Activated gamma-delta T cell treated with Interleukin-2 at 50 U/mL for 16 hours (primary cell): Measurements from ENCODE around the gene CD300A.

Source experiments
- DNase-seq: peaks from one replicate; pipeline ENCODE4 v3.0.0-alpha.2; 2020

Gene CD300A

DNA sequence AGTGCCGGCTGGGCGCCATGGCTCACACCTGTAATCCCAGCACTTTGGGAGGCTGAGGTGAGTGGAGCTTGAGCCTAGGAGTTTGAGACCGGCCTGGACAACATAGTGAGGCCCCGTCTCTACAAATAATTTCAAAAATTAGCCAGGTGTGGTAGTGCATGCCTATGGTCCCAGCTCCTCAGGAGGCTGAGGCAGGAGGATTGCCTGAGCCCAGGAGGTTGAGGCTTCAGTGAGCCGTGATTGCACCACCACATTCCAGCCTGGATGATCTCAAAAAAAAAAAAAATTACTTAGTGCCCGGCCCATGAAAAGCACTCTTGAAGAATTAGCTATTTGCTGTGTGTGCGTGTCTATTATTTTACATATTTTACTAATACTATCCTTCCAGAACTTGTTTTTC, 24.9 kb upstream of the CD300A start:
- no peak for DNase-seq

DNA sequence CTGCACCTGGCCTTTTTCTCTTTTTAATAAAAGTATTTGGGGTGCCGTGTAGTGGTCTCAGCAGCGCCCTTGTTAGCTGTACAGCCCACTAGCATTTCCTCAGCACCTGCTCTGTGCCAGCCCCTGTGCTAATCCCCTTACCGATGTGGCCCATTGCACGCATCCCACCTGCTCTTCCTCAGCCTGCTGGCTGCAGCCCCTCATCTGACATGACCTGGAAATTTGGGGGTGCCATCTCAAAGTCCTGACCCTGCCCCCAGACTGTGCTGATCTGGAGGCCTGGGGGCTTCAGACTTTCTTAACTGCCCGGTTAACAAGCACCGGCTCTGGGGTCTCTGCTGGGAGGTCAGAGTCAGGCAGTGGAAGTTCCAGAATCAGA, 24.2 kb upstream of the CD300A start:
- DNase-seq = no peak

DNA sequence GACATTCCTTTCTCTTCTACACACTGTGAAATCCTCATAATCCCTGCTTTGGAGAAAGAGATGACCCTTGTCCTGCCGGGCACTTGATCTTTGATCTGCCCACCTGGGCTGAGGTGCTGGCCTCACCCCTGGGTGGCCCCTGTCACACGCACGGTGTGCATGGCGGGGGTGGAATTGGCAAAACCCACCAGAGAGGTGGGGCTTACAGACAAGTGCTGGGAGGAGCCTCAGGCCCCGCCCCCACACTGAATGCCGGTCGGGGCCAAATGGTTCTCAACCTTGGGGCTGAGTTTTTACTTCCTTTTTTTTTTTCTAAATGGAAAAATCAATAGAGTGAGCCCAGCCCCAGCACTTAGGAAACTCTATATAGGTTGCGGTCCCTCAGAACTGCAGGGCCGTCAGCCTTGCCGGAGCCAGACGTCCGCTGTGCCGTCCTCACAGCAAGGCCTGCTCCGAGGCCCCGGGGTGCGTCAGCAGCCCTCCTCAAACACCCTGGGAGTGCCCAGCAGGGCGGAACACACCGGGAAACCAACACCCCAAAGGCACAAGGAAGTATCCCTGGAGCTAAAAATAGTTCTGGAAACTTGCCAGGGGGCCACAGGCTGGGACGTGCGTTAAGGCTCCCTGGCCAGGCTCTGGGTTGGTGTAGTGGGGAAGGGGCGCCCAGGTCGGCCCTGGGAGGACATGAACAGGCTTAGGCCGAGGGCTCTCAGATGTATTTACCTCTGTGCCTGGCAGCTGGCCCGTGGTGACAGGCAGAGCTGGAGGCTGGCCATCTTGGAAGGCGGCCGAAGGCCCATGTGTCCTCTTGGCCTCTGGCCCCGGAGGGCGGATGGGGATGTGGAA, 23.5 kb upstream of the CD300A start:
- DNase-seq = no peak

DNA sequence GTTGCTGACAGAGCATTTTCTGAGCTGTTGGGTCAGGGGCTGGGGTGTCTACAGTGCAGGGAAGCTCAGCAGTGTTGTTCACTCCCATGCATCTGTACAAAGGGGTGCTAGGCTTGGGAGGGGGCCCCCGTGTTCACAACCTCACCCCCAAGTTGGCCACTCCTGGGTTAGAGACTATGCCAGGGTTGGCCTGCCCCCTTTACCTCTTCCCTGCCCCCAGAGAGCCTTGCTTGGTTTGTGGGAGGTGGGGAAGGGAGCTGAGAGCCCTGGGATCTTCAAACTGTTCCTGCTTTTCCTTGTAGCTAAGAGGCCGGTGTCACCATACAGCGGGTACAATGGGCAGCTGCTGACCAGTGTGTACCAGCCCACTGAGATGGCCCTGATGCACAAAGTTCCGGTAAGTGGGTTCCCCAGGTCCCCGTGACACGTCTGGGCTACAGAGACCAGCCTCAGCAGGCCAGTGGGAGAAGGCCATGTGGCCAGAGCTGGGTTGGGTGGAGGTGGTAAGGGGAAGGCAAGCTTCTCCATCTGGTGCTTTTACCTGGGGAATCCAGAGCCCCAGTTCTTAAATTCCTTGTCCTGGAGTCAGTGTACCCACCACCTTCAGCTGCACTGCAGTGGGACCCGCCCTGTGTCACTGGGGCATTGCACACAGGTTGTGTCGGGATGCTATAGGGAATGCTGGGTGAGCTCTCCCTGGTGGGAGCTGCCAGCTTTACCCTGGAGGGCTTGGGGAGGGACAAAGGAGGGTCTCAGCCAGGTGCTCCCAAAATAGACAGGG, 22.7 kb upstream of the CD300A start:
- no peak for DNase-seq

DNA sequence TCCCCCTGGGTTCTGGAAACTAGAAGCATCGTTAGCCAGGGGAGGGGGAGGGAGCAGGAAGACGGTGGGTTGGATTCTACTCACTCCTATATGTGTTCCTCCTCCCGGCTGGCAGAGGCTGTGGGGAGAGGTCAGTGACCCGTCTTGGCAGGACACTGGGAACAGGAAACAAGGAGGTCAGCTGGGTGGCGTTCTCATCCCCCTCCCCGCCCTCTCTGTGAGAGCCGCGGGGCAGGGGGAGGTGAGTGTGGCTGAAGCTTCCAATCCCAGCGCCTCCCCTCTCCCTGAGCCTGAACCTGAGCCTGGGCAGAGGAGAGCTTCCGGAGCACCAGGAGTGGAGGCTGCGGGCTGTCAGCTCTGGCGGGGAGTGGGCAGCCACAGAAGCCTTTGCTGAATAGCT, 22.0 kb upstream of the CD300A start:
- no peak for DNase-seq

DNA sequence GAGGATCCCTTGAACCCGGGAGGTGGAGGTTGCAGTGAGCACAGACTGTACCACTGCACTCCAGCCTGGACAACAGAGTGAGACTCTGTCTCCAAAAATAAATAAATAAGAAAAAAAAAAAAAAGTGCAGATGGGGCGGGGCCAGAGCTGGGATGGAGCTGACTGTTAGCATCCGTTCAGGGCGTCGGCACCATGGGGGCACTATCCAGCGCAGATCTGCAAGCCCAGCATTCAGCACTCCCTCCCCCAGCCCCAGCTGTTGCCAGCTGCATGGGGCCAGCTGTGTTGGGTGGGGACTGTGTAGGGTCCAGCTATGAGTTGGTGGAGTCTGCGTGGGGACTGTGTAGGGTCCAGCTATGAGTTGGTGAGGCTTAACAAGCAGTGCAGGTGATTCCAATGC, 21.3 kb upstream of the CD300A start:
- DNase-seq = no peak

DNA sequence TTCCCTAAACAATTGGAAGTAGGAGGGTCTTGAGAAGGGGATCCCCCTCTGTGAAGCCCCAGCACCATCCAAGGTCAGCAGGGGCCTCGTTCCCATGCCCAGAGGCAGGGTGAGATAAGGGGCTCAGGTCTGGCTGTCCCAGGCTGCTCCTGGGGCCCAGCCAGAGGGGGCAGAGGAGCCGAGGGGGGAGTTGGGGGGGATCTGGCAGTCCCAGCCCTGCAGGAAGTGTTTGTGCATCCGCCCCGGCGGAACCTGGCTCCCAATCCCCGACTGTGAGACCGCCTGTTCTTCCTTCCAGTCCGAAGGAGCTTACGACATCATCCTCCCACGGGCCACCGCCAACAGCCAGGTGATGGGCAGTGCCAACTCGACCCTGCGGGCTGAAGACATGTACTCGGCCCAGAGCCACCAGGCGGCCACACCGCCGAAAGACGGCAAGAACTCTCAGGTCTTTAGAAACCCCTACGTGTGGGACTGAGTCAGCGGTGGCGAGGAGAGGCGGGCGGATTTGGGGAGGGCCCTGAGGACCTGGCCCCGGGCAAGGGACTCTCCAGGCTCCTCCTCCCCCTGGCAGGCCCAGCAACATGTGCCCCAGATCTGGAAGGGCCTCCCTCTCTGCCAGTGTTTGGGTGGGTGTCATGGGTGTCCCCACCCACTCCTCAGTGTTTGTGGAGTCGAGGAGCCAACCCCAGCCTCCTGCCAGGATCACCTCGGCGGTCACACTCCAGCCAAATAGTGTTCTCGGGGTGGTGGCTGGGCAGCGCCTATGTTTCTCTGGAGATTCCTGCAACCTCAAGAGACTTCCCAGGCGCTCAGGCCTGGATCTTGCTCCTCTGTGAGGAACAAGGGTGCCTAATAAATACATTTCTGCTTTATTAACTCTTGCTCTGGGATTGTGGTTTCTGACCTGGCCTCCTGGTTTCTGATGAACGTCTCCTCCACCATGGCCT, 19.6 kb upstream of the CD300A start:
- DNase-seq = no peak

DNA sequence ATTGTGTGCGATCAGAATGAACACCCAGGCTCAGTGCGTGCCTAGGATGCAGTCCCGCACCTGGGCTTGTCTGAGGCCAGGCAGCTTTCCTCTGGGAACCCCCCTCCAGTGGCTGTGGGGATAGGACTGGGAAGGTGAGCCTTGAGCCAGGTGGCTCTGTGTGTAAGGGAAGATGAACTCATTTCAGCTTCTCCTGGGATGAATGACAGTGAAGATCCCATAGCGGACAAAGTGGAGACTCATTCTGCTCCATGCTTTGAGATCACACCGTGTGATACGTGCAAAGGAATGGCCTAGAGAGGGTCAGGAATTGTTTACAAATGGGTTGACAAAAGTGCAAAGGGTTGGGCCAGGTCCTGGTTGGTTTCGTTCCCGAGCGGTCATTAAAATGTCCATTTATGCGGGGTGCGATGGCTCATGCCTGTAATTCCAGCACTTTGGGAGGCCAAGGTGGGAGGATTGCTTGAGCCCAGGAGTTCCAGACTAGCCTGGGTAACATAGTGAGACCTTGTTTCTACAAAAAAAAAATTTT, 18.7 kb upstream of the CD300A start:
- DNase-seq = no peak

DNA sequence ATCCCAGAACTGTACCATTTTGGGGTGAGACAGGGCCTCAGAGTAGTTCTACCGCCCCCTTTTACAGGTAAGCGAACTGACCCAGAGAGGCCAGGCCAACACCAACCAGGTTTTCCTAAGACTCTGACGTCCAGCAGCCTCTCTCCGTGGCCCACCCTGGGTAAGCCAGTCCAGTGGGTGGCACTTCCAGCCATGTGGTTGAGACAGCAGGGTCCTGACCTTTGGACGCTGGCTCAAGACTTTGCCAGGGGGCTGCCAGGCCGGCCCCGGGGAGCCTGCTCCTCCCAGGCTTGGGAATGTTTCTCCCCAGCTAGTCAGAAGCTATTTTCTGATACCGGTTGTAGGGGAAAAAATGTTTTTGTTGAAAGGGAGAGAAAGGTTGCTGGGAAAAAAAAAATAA, 17.7 kb upstream of the CD300A start:
- no peak for DNase-seq

DNA sequence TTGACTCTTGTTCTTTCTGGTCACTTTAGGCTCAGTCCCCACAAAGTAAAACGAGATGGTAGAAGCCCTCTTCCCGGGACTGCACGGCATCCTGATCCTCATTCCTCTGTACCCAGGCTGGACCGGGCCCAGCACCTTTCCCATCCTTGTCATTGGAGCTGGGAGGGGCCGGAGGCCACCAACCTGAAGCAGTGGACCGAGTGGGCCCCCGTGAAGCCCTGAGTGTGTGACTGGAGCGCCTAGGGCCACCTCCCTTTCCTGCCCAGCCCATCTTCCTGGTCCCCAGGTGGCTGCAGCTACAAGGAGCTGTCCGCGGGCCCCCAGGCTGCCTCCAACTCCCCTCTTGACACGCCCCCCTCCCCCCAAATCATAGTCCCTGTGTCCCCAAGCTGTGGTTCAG, 17.1 kb upstream of the CD300A start:
- no peak for DNase-seq

DNA sequence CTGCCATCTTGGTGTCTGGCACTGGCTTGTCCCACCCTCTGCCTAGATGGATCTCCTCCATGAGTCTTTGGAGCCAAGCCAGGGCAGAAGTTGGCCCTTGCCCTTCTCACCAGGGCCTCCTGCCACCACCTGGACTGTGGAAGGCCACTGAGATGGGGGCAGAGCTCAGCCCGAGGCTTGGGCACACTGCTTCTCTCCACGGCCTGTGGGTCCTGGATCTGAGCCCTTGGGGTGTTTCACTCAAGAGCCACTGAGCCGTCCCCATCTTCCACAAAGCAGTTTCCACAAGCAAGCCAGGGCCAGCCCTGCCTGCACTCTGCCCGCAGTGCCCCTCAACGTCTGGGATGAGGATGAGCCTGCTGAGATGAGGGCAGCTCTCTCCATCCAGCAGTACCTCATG, 16.7 kb upstream of the CD300A start:
- no peak for DNase-seq

DNA sequence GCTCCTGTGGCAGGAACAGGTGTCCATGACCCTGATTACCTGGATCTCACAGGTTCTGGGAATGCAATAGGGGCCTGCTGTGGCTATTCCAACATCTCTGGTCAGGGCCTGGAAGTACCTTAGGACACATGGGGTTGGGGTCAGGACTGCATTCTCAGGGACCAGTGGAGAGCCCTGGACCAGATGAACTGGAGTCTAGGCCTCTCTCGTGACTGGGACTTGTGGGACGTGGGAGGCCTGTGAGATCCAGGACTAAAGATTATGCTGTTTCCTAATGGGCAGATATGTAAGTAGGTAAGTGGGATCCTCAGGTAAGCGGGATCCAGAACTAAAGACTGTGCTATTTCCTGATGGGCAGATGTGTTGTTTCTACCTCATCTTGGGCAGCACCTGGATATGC, 16.2 kb upstream of the CD300A start:
- no peak for DNase-seq

DNA sequence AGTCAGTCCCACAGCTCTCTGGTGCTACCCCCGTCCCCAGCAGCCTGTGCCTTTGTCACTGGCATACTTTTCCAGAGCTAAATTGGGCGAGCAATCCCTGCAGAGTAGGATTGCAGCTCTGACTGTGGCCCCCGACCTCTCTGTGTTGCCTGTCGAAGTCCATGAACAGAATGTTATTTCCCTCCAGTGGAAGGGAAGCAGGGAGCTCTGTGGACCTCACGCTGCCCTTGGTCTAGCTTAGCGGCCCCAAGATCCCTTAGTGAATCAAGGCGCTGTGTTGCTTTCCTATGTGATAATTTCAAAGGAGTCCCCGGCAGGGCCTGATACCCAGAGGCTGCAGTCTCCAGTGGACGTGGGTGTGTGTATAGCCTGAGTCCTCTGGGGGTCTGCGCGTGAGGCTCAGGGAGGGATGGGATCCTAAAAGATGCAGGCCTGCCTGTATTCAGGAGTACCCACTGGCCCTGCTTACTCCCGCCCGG, 15.5 kb upstream of the CD300A start:
- DNase-seq = no peak

DNA sequence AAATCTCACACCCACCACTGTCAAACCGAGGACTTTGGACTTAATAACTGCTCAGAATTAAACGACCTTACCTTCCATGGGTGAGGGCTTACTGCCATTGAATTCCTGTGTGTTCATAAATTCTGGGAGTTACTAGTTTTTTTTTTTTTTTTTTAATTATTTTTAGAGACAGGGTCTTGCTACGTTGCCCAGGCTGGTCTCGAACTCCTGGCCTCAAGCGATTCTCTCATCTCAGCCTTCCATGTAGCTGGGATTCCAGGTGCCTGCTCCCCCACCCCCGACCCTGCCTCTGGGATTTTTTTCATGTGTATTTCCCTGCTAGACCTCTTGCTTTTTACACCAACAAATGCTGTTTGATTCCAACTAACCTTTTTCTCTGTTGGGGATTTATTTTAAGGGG, 14.9 kb upstream of the CD300A start:
- no peak for DNase-seq

DNA sequence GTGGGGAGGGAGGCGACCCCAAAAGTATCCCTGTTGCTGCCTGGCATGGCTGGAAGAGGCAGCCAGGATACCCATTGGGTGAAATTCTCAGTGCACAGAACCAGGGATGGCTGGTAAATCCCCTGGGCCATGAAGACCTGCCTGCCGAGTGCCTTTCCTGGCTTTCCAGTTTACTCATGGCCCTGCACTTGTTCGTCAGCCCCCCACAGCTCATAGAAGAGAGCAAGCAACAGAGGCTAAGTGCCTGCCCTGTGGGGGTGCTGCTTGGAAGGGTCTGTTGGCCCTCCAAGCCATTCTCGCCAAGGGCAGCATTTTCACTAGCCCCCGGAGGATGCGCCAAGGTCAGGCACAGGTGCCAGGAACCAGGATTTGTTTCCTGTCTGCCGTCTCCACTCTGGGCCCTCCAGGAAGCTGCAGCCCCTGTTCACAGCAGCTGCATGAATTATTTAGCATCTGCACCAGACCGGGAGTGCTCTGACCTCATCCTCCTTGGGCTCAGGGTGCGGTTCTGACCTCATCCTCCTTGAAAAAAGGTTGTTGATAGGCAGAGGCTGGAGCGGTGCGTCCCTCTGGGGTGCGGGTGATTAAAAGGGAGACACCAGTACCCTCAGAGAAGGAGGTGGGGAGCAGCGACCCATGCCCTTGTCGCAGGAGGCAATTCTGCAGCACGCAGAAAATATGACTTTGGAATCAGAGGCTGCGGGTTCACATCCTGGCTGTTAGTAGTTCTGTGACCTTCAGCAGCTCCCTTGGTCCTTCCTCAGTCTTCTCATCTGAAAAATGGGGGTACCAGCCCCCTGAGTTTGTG, 14.2 kb upstream of the CD300A start:
- DNase-seq = no peak

DNA sequence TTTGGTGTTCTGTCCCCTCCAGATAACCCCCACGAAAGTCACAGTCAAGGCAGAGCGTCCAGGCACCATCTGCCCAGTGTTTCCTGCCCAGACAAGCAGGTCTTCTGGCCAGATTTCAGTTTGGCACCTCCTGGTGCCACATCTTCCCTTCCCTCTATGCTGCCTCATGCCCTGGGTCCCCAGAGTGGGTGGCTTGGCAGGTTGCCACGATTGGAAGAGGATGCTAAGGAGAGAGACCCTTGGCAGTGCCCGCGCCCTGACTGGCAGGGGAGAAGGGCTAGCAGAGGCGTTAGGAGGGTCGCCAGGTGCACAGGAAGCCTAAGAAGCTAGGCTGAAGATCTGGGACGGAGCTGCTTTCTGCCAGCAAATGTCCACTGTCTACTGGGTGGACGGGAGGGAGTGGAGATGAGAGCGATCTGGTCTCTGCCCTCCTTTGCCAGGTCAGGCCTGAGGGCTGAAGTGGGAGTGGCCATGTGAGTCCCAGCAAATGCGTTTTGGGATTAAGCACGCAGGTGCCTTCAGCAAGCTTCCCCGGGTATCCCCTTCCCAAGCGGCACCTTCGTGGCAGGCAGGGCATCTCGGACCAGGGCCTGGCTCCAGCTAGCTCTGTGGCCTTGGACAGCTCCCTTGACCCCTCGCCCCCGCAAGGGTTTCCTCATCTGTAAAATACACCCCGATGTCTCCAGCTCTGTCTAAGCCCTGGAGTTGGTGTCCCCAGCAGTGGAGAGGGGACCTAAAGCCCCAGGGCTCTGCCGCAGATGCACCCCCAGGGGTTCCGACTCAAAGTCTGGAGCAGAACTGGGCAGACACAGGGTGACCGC, 13.4 kb upstream of the CD300A start:
- no peak for DNase-seq

DNA sequence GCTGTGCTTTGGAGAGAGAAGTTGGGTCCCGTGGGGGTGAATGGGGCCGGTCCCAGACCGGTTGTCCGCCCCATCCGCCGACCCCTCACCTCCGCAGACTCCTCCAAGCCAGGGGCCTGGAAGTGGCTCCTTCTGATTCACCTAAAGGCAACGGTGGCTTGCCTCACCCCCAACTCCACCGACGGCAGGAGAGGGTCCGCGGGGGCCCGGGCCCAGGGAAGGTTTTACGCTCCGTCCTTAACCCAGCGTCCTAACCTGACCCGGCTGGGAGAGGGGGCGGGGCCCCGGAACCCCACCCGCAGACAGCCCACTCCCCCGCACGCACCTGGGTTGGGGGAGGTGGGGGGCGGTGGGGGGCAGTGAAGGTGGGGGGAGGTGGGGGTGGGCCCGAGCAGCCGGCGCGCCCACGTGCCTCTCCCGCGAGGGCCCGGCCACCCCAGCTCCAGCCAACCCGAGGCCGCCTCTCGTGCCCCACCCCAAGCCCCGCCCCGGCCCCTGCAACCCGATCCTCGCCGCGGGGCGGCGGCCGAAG, 12.7 kb upstream of the CD300A start:
- DNase-seq = peak; percentile 70

DNA sequence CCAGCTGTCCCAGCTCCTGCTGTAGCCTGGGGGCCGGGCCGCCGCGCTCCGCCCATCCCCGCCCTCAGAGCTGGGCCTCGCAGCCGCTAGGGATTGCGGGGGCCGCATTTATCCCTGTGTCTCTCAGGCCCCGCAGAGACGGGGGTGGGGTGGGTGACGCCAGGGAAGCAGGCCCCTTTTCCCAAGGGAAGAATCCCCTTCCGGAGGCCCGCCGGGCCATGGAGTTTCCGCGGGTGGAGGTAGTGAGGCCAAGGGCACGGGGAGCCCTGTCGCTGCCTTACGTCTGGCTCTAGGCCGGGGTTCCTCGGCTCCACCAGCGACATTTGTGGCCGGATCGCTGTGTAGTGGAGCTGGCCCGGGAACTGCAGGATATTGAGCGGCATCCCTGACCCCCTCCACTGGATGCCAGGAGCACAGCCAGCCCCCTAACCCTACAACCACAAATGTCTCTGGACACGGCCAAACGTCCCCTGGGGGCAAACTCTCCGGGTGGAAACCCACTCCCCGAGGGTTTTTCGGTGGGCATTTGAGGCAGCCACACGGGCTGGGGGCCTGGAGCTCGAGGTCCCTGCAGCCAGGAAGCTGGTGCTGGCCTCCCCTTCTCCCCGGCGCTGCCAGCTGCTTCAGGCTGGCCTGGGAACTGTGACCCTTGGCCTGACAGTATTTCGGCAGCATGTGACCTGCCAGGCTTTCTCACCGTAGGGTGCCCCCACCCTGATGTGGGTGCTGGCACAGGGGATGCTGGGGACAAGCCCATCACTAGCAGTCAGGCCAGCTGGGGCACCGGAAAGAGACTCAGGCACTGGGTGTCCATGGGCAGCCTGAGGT, 12.0 kb upstream of the CD300A start:
- DNase-seq = no peak

DNA sequence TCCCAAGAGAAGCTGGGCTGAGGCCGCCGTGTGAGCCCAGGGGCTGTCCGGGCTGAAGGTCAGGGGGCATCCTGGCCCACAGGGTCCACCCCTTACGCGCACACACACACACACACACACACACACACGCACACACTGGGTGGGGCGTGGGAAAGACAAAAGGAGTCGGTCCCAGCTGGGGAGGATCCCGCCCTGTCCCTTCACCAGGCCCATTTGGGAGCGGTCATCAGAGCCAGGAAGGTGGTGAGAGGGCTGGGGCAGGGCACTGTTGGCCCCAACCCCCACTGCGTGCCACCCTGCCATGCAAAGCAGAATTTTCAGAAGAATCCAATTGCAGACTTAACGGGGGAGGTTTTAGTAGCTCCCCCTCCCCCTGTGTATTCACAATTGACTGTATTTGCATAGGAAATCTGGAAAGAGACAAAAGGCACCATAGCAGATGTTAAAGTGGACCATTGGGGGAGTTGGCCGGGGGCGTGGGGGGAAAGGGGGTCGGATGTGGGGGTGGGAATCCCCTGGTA, 11.3 kb upstream of the CD300A start:
- DNase-seq = no peak

DNA sequence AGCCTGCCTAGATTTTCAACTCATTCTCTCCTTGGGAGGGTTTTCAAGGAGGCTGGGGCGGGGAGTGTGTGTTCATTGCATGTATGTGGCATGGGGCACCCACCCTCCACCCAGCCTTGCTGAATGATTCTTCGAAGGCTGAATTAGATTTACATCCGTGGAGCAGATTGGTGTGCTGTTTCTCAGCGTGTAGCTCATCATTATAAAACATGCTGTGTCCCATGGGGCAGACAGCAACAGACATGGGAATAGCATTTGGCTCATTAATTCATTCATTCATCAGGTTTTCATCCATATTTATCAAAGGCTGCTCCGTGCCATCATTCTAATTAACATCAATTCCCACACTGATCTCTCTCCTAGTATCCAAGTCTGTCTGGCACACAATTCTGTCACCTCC, 10.6 kb upstream of the CD300A start:
- no peak for DNase-seq
